GM12891 (cell line): ENCODE data around the gene NAA20.

Experiments
- PAX5 ChIP-seq: IDR thresholded peaks from 2 replicates; pipeline ENCODE4 v1.6.1; 2011; ENCODE audit warnings: low read length, moderate library complexity, mild to moderate bottlenecking; ENCODE audit not compliant: insufficient read depth, severe bottlenecking
- POLR2A ChIP-seq: IDR thresholded peaks from 2 replicates; pipeline ENCODE4 v1.6.1; 2011; ENCODE audit warnings: low read depth, low read length, control low read depth
- POLR2AphosphoS5 ChIP-seq: IDR thresholded peaks from 2 replicates; pipeline ENCODE4 v1.6.1; 2011; ENCODE audit warnings: low read depth, low read length, control low read depth
- POU2F2 ChIP-seq: IDR thresholded peaks from 2 replicates; pipeline ENCODE4 v1.6.1; 2011; ENCODE audit warnings: low read depth, mild to moderate bottlenecking, control low read depth, low read length, moderate library complexity
- SPI1 ChIP-seq: IDR thresholded peaks from 2 replicates; pipeline ENCODE4 v1.6.1; 2011; ENCODE audit warnings: low read depth, low read length, control low read depth
- TAF1 ChIP-seq: IDR thresholded peaks from 2 replicates; pipeline ENCODE4 v1.6.1; 2011; ENCODE audit warnings: low read depth, low read length, control low read depth

- TF ChIP-seq POLR2A, result no peak
- no peak for TF ChIP-seq POLR2AphosphoS5
- TF ChIP-seq SPI1, result no peak
- TF ChIP-seq TAF1, result no peak
- no peak for TF ChIP-seq POU2F2
- no peak for TF ChIP-seq PAX5
These were observed 6.3 kb upstream of the NAA20 start for GRCh38 chr20:20010639-20011500.
